ENCODE data around the gene PROM2. TPM values are rescaled to one million over a fixed set of nuclear protein-coding genes. Genes with fewer than 3 reads are reported as not detected.

PROM2 gene
- total RNA-seq, 1 donor, result 0.31 TPM

DNA sequence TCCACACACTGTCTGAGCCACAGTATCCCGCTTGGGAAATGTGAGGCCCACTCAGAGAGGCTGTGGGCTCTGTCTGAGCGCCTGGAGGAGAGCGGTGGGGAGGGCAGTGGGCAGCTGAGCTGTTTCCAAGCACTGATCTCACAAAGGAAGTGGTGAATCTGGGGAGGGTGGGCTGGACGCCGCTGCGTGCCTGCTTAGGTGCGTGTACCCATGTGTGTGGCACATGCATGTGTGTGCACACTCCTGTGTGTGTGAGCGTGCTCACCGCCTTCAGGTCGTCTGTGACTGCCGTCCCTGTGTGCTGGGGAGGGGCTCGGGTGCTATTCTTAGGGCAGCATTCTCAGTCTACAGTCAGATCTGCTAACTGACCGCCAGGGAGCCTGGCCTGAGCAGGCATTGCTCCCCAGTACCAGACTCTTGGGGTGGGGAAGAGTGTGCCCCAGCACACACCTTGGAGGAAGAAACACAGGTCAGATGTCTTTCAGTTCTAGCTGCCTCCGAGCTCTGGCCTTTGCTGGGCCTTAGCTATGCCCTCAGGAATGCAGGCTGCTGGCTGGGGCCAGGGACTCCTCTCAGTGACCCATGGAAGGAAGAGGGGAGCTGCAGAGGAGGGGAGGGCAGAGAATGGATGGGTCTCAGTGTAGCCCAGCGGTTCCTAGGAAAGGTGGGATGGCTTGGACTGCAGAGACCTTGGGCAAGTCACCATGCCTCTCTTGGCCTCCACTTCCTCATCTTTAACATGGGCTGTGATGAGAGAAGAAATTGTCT is 54.3 kb downstream of the PROM2 start:
- Histone ChIP-seq H3K9me3 (ENCODE audit: low read depth, low read length) (no peaks in the 10 kb centered on the region), H3K4me3 (ENCODE audit: low read length) (no peak overlapping the region), H3K27me3 (ENCODE audit: insufficient read depth, low read length) (no peaks in the 10 kb centered on the region), H3K4me1 (ENCODE audit: insufficient read depth, low read length) (no peaks in the 10 kb centered on the region)

DNA sequence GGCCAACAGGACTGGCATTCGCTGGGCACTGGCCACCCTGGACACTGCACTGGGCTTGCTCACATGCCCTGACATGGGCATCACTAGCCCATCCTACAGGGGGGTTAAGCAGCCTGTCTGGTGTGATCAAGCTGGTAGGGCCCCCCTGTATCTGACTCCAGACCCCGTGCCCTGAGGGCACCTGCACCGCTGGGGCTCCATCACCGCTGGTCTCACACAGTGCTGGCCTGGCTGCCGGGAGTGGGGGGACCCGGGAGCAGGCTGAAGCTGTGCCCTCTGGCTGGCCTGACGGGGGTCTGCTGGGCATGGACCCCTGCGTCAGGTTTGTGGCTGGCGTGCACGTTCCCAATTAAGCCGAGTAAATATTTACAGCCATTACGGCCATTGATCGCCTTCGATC is 55.2 kb downstream of the PROM2 start:
- Histone ChIP-seq H3K27me3 (ENCODE audit: insufficient read depth, low read length) (no peaks in the 10 kb centered on the region), H3K4me3 (ENCODE audit: low read length) (no peak overlapping the region)

DNA sequence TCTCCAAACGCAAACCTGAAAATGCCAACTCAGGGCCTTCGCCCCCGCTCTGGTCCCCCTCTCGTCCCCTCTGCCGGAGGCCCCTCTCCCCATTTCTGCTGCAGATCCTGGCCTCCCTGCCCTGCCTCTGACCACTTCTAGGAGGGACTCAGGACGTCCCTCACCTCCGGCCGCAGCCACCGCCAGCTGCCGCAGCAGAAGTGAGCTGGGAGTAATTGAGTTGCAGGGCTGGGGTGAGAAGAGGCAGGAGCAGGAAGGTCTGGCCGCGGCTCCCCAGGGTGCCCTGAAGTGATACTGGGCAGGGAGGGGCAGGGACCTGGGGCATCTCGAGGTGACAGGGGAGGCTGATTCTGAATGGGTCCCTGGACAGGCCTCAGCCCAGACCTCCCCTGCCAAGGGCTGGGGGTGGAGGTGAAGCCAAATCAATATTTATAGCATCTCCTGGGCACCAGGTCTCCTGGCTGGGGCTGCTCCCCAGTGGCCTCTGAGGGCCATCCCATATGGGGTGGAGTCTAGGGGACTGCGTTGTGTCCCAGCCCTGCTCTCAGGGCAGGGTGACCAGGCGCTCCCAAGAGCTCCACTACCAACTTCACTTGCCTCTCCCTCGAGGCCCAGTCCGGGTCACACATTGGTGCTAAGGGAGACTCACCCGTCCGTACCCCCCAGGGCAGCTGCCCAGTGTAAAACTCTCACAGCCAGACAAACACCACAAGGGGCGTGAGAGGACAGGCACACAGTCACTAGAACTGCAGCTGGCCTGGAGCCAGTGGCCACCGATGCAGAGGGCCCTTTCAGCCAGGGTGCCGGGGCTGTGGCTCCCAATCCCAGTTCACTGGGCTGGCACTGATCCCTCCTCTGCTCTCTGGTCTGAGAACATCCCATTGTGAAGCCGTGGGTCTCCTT is 55.9 kb downstream of the PROM2 start:
- Histone ChIP-seq H3K9me3 (ENCODE audit: low read depth, low read length) (no peaks in the 10 kb centered on the region), H3K4me1 (ENCODE audit: insufficient read depth, low read length) (no peaks in the 10 kb centered on the region), H3K4me3 (ENCODE audit: low read length) (no peak overlapping the region), H3K27me3 (ENCODE audit: insufficient read depth, low read length) (no peaks in the 10 kb centered on the region)

More for the DNA sequence above, 55.2 kb downstream of the PROM2 start:
- Histone ChIP-seq H3K4me1 (ENCODE audit: insufficient read depth, low read length) (no peaks in the 10 kb centered on the region), H3K9me3 (ENCODE audit: low read depth, low read length) (no peaks in the 10 kb centered on the region)

- Histone ChIP-seq H3K9me3 (ENCODE audit: low read depth, low read length) (no peaks in the 10 kb centered on the region), H3K4me3 (ENCODE audit: low read length) (no peak overlapping the region), H3K4me1 (ENCODE audit: insufficient read depth, low read length) (no peaks in the 10 kb centered on the region), H3K27me3 (ENCODE audit: insufficient read depth, low read length) (no peaks in the 10 kb centered on the region)
Measured at GRCh38 chr2:95330794-95331338, 56.6 kb downstream of the PROM2 start.

DNA sequence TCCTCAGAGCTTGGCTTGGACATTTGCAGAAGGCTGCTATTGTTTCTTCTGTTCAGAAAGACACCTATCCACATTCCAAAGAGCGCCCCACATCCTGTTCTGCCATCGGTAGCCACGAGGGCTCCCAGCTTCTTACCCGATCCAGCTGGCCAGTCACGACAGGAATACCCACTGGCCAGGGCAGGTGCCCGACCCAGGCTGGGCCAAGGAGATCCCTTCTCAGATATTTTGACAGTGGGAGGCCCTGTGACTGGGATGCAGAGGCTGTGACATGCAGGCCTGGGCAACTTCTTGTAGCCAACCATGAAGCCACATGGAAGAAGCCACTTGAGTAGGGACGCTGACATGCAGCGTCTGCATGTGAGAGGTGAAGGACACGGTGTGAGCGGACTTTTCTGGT is 57.4 kb downstream of the PROM2 start:
- no peaks in the 10 kb centered on the region for H3K4me1 ChIP-seq (ENCODE audit: insufficient read depth, low read length)

DNA sequence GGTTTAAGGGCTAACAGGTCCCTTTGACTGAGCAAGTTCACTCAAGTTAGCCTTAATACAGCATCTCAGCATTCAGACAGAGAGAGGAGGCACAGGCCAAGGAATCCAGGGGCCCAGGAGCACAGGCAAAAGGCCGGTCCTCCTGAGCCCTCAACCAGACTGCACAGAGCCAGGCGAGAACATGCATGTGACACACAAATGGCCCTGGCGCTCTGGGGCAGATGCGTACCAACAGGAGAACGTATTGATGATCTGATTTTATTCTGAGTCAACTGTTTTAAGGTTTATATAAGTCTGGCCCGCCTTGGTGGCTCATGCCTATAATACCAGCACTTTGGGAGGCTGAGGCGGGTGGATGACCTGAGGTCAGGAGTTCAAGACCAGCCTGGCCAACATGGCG is 57.8 kb downstream of the PROM2 start:
- Histone ChIP-seq H3K4me3 (ENCODE audit: low read length) (no peak overlapping the region), H3K27me3 (ENCODE audit: insufficient read depth, low read length) (no peaks in the 10 kb centered on the region), H3K9me3 (ENCODE audit: low read depth, low read length) (no peaks in the 10 kb centered on the region), H3K4me1 (ENCODE audit: insufficient read depth, low read length) (no peaks in the 10 kb centered on the region)

More for the DNA sequence above, 57.4 kb downstream of the PROM2 start:
- Histone ChIP-seq H3K4me3 (ENCODE audit: low read length) (no peak overlapping the region), H3K27me3 (ENCODE audit: insufficient read depth, low read length) (no peaks in the 10 kb centered on the region), H3K9me3 (ENCODE audit: low read depth, low read length) (no peaks in the 10 kb centered on the region)

DNA sequence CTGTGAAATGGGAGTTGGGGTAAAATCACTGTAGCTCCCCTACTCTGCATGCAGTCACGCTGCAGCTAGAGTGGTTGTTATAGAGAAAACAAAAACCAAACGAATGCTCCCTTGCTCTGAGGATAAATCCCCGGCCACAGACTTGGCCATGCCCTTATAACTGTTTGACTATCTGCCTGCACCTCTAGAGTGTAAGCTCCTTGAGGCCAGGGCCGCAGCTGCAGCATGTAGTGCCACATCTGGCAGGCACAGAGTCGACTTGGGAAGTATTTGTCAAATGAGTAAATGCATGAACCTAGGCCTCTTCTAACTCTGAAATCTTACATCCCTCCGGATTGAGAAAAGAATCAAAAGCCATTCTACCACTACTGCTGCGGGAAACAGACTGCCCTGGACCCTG is 58.8 kb downstream of the PROM2 start:
- Histone ChIP-seq H3K27me3 (ENCODE audit: insufficient read depth, low read length) (no peaks in the 10 kb centered on the region), H3K4me1 (ENCODE audit: insufficient read depth, low read length) (no peaks in the 10 kb centered on the region), H3K4me3 (ENCODE audit: low read length) (no peak overlapping the region), H3K9me3 (ENCODE audit: low read depth, low read length) (no peaks in the 10 kb centered on the region)

GRCh38 chr2:95333888-95334338 is 59.7 kb downstream of the PROM2 start:
- H3K4me1 ChIP-seq (ENCODE audit: insufficient read depth, low read length), result no peaks in the 10 kb centered on the region
- no peaks in the 10 kb centered on the region for H3K9me3 ChIP-seq (ENCODE audit: low read depth, low read length)
- no peak overlapping the region for H3K4me3 ChIP-seq (ENCODE audit: low read length)
- H3K27me3 ChIP-seq (ENCODE audit: insufficient read depth, low read length), result no peaks in the 10 kb centered on the region

GRCh38 chr2:95334916-95335641 is 60.8 kb downstream of the PROM2 start:
- Histone ChIP-seq H3K27me3 (ENCODE audit: insufficient read depth, low read length) (no peaks in the 10 kb centered on the region), H3K4me3 (ENCODE audit: low read length) (no peak overlapping the region), H3K9me3 (ENCODE audit: low read depth, low read length) (no peaks in the 10 kb centered on the region), H3K4me1 (ENCODE audit: insufficient read depth, low read length) (no peaks in the 10 kb centered on the region)

DNA sequence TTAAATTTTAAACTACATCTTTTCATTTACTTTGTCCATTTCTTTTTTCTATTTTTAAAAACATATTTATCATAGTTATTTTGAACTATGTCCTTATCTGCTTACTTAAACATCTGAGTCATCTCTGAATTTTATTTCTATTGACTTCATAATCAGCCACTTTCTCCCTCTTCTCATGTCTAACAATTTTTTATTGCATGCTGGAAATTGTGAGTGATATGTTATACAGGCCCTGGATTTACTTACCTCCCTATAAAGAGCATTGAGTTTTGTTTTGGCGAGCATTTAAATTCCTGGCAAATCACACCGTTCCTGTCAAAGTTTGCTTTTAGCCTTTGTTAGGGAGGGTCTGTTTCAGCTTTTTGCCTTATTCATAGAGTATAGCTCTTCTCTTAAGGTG is 62.2 kb downstream of the PROM2 start:
- no peaks in the 10 kb centered on the region for H3K4me1 ChIP-seq (ENCODE audit: insufficient read depth, low read length)
- H3K27me3 ChIP-seq (ENCODE audit: insufficient read depth, low read length), result no peaks in the 10 kb centered on the region
- H3K4me3 ChIP-seq (ENCODE audit: low read length), result no peak overlapping the region
- H3K9me3 ChIP-seq (ENCODE audit: low read depth, low read length), result no peaks in the 10 kb centered on the region

DNA sequence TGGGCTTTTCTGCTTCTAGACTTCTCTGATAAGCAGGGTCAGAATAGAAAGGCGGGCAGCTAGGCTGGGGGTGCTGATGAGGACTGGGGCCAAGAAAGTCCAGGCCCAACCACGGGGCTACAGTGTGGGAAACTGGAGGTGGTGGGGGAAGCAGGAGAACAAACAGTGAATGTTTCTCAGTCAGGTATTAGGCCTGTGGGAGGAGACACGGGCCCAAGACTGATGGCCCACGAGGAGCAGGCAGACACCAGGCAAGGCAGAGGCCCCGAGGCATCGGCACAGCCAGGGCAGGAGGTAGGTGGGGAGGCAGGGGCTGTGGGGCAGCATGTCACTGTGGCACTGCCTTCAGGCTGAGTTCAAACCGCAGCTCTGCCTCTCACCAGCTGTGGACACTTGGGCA is 63.6 kb downstream of the PROM2 start:
- no peak overlapping the region for H3K4me3 ChIP-seq (ENCODE audit: low read length)
- no peaks in the 10 kb centered on the region for H3K4me1 ChIP-seq (ENCODE audit: insufficient read depth, low read length)
- no peaks in the 10 kb centered on the region for H3K27me3 ChIP-seq (ENCODE audit: insufficient read depth, low read length)
- H3K9me3 ChIP-seq (ENCODE audit: low read depth, low read length), result no peaks in the 10 kb centered on the region

Other genes starting within 250 kb of the PROM2 start
- 30.4 TPM for gene MAL, start 248.7 kb upstream of the PROM2 start, total RNA-seq
- gene MRPS5, start 152.6 kb upstream of the PROM2 start, total RNA-seq, result 14.5 TPM
- 6.9 TPM for gene ZNF514, start 114.6 kb upstream of the PROM2 start, total RNA-seq
- 0.10 TPM for gene ZNF2, start 108.6 kb upstream of the PROM2 start, total RNA-seq
- 1.2 TPM for gene ZNF892, start 66.9 kb upstream of the PROM2 start, total RNA-seq
- gene KCNIP3, start 22.9 kb downstream of the PROM2 start, total RNA-seq, result not detected
- 12.2 TPM for gene FAHD2A, start 128.3 kb downstream of the PROM2 start, total RNA-seq
- not detected for gene TRIM43B, start 210.3 kb downstream of the PROM2 start, total RNA-seq